HG02885 (cell line): ENCODE results near the gene TSPAN32.
"Not testable (repeated sequence)": the region's sequence is repeated elsewhere in the genome, so short reads cannot be mapped to it uniquely, and the experiment has no call there.

Experiments
- ATAC-seq: cut with Tn5 transposase; IDR thresholded peaks from one replicate; pipeline ENCODE4 v1.9.1; 2021; ENCODE audit warnings: mild to moderate bottlenecking; ENCODE audit not compliant: unreplicated experiment, poor library complexity

The TSPAN32 gene

GRCh38 chr11:2360081-2360642 lies 58.3 kb downstream of the TSPAN32 start:
- no peak for ATAC-seq

DNA sequence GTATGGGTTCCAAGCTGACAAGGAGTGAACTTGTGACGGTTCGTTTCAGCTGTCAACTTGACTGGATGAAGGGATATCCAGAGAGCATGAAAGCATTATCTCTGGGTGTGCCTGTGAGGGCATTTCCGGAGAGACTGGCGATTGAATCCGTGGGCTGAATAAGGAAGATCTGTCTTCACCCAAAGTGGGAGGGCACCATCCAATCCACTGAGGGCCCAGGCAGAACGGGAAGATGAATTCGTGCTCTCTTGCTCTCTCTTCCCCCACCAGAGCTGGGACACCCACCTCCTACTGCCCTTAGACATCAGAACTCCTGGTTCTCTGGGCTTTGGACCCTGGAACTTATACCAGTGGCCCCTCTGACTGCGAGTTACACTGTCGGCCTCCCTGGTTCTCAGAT lies 59.8 kb downstream of the TSPAN32 start:
- no peak for ATAC-seq

- no peak for ATAC-seq
Observed at GRCh38 chr11:2362414-2362813, 60.6 kb downstream of the TSPAN32 start.

GRCh38 chr11:2363130-2363529 lies 61.3 kb downstream of the TSPAN32 start:
- no peak for ATAC-seq

GRCh38 chr11:2363577-2364370 lies 62.0 kb downstream of the TSPAN32 start:
- no peak for ATAC-seq

DNA sequence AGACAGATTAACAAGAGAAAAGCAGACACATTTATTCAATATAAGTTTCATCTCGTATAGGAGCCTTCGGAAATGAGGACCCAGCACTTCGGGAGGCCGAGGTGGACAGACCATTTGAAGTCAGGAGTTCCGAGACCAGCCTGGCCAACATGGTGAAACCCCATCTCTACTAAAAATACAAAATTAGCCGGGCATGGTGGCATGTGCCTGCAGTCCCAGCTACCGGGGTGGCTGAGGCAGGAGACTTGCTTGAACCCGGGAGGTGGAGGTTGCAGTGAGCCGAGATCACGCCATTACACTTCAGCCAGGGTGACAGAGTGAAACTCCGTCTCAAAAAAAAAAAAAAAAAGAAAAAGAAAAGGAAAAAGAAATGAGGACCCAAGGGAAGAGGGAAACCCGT lies 62.6 kb downstream of the TSPAN32 start:
- ATAC-seq: not testable (repeated sequence)

- ATAC-seq: no peak
Observed at GRCh38 chr11:2365571-2366210, 63.9 kb downstream of the TSPAN32 start.

GRCh38 chr11:2366276-2366675 lies 64.5 kb downstream of the TSPAN32 start:
- ATAC-seq: no peak

- no peak for ATAC-seq
Observed at GRCh38 chr11:2366733-2367132, 64.9 kb downstream of the TSPAN32 start.

DNA sequence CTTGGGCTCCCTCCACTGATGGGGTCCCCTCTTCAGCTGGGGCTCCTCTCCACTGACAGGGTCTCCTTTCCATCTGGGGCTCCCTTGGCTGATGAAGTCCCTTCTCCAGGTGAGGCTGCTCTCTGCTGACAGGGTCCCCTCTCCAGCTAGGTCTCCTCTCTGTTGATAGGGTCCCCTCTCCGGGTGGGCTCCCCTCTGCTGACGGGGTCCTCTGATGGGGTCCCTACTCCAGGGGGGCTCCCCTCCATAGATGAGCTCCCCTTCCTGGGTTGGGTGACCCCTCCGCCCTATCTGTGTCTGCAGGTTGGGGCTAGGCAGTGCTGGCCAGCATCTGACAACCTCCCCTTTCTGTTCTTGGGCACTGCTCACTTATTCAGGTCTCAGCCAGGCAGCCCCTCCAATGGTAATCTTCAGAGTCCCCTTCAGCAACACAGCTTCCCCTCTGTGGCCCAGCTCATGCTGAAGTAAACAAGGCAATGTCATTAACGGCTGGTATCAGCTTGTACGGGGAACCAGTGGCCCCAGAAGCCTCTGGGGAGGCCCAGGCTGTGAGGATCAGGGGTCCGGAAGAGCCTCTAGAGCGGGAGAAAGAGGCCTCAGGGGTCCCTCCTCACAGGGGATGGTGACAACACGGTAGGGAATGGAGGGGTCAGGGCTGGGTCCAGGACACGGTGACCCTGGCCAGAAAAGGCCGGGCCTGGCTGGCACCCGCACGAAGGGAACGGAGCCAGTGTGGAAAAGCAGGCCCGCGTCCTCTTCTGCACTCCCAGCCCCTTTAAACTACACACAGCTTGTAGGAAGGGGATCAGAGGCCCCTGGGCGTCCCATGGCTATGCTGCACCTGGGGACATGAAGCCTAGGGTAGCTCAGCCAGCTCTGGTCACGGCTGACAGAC lies 65.7 kb downstream of the TSPAN32 start:
- ATAC-seq: no peak
